SU-DHL-6 (cell line): ENCODE measurements around the gene STAT5A.
A peak's percentile ranks its signal among the peaks of the same experiment; 100 is the strongest.

Experiments used
- H2AFZ ChIP-seq: fragments of 200-600 bp; sonication (generic); 2 replicates; pipeline ENCODE4 v1.6.1; 2014; ENCODE audit warnings: low read depth, mild to moderate bottlenecking, moderate library complexity, mixed read lengths, antibody characterized with exemption, low read length; ENCODE audit not compliant: severe bottlenecking
- H3F3A ChIP-seq: fragments of 200-600 bp; shearing (Covaris generic); 2 replicates; pipeline ENCODE4 v1.6.0; 2016; ENCODE audit warnings: antibody characterized with exemption, mild to moderate bottlenecking; ENCODE audit not compliant: insufficient read depth
- H3K27ac ChIP-seq: fragments of 200-600 bp; sonication (generic); 2 replicates; pipeline ENCODE4 v1.5.1; 2016; ENCODE audit warnings: low read depth, mild to moderate bottlenecking, low read length, moderate library complexity, mixed read lengths
- H3K27me3 ChIP-seq: fragments of 200-600 bp; sonication (generic), shearing (Covaris generic); 2 replicates; pipeline ENCODE4 v1.6.0; 2014; ENCODE audit warnings: mild to moderate bottlenecking, low read length
- H3K36me3 ChIP-seq: fragments of 200-600 bp; sonication (generic); 2 replicates; pipeline ENCODE4 v1.6.1; 2014; ENCODE audit warnings: mild to moderate bottlenecking, low read length, mixed read lengths
- H3K4me2 ChIP-seq: fragments of 300-600, 200-600 bp; shearing (Covaris generic), sonication (generic); 2 replicates; pipeline ENCODE4 v1.6.0; 2014; ENCODE audit warnings: low read length, low read depth, mild to moderate bottlenecking; ENCODE audit not compliant: poor library complexity, severe bottlenecking
- H3K4me3 ChIP-seq: fragments of 200-600 bp; sonication (generic); 2 replicates; pipeline ENCODE4 v1.5.1; 2014; ENCODE audit warnings: antibody characterized with exemption, low read length, mild to moderate bottlenecking, mixed read lengths; ENCODE audit not compliant: insufficient read depth, poor library complexity, severe bottlenecking
- H3K79me2 ChIP-seq: fragments of 200-600 bp; sonication (generic); 2 replicates; pipeline ENCODE4 v1.6.1; 2014; ENCODE audit warnings: mild to moderate bottlenecking, low read length, moderate library complexity; ENCODE audit not compliant: insufficient read depth
- H3K9ac ChIP-seq: fragments of 200-600 bp; sonication (generic); 2 replicates; pipeline ENCODE4 v1.7.0; 2014; ENCODE audit warnings: mild to moderate bottlenecking, low read length
- H3K9me2 ChIP-seq: fragments of 200-600 bp; sonication (generic); replicated peaks from 2 replicates; pipeline ENCODE4 v1.6.1; 2014; ENCODE audit warnings: low read length; ENCODE audit not compliant: insufficient read depth
- H3K9me3 ChIP-seq: fragments of 200-600 bp; sonication (generic); 2 replicates; pipeline ENCODE4 v1.6.1; 2014; ENCODE audit warnings: low read length, mixed read lengths; ENCODE audit not compliant: insufficient read depth
- H4K20me1 ChIP-seq: fragments of 200-600 bp; sonication (generic); 2 replicates; pipeline ENCODE4 v1.6.1; 2014; ENCODE audit warnings: low read depth, mild to moderate bottlenecking, antibody characterized with exemption, low read length, moderate library complexity, mixed read lengths
- CTCF ChIP-seq: fragments of 200-600 bp; sonication (generic); IDR thresholded peaks from one replicate; pipeline ENCODE4 v1.5.1; 2017; ENCODE audit warnings: antibody characterized with exemption, mild to moderate bottlenecking, low read length, moderate library complexity; ENCODE audit not compliant: insufficient read depth, poor library complexity, severe bottlenecking
- EZH2phosphoT487 ChIP-seq: fragments of 200-600 bp; sonication (generic), shearing (Covaris generic); conservative IDR thresholded peaks from 2 replicates; pipeline ENCODE4 v1.6.1; 2018; ENCODE audit warnings: mild to moderate bottlenecking, antibody characterized with exemption, low read length, moderate library complexity, mixed read lengths

Gene STAT5A

GRCh38 chr17:42286411-42287221 lies 1.7 kb upstream of the STAT5A start:
- Histone ChIP-seq H3K79me2 (no peaks in the 10 kb centered on the region), H3K27ac (no peak overlapping the region), H4K20me1 (no peaks in the 10 kb centered on the region), H3K9ac (no peak overlapping the region), H3K27me3 (no peaks in the 10 kb centered on the region), H3K4me3 (no peak overlapping the region), H3K4me2 (no peak overlapping the region), H3K9me3 (no peaks in the 10 kb centered on the region), H3F3A (no peaks in the 10 kb centered on the region), H3K9me2 (no peaks in the 10 kb centered on the region), H2AFZ (no peak overlapping the region), H3K36me3 (no peaks in the 10 kb centered on the region)
- TF ChIP-seq EZH2phosphoT487 (no peak), CTCF (no peak)

DNA sequence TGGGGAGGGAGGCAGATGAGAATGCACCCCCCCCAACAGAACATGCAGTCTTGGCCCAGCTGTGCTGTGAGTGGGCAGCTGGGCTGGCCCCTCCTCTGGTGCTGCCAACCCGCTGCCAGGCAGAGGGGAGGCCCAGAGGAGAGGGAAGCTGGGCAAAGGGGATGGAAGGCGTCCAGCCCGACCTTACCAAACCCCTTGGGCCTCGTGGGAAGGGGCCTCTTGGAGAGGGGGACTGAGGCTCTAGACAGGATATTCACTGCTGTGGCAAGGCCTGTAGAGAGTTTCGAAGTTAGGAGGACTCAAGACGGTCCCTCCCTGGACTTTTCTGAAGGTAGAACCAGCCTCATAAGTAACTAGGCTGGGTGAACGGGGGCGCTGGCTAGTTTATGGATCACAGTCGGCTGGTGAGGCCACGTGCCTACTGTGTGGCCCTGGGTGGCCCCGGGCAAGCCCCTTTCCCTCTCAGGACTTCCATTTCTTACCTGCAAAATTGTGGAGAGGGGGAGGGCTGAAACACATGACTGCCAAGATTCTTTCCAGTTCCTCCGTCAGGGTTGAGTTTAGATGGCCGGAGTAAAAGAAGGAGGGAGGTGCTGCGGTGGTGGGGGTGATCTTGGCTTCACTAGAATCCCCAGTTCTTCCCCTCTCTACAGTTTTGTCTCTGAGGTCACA lies 857 bp upstream of the STAT5A start:
- H3K4me2 ChIP-seq, result no peak overlapping the region
- no peaks in the 10 kb centered on the region for H3K79me2 ChIP-seq
- H2AFZ ChIP-seq, result no peak overlapping the region
- no peaks in the 10 kb centered on the region for H3K9me3 ChIP-seq
- no peaks in the 10 kb centered on the region for H3K36me3 ChIP-seq
- no peaks in the 10 kb centered on the region for H3F3A ChIP-seq
- no peak overlapping the region for H3K27ac ChIP-seq
- H3K4me3 ChIP-seq, result no peak overlapping the region
- no peak for TF ChIP-seq CTCF
- TF ChIP-seq EZH2phosphoT487, result no peak
- H4K20me1 ChIP-seq, result no peaks in the 10 kb centered on the region
- no peaks in the 10 kb centered on the region for H3K9me2 ChIP-seq
- no peak overlapping the region for H3K9ac ChIP-seq
- H3K27me3 ChIP-seq, result no peaks in the 10 kb centered on the region

DNA sequence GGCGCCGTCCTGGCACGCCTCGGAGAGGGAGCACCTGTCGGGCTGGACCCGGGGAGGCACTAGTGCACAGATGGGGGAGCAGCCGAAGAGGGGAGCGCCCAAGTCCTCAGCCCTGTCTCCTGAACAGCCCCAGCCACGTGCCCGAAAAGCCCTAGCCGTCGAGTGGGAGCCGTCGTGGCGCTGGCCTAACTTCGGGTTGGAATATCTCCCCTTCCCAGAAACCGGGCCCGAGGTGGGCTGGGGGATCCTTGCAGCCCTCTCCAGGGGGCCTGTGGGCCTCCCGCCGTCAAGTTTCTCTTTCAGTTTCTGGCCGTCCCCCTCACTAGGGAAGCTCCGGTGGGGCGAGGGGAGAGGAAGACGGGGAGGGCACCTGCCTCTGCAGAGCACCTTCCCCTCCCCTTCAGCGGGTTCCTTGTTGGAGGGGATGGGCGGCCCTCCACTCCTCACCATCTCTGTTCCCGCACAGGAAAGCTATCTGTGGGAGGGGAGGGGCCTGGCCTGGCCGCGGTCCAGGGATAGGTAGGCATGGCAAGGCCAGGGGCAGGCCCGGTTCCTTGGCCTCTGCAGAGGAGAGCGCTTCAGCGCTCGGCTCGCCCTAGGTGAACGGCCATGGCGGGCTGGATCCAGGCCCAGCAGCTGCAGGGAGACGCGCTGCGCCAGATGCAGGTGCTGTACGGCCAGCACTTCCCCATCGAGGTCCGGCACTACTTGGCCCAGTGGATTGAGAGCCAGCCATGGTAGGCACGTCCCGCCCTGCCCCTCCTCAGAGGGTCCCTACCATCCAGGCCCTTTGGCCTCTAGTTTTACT lies 709 bp downstream of the STAT5A start:
- H3K4me2 ChIP-seq, result peak overlapping the region; percentile 37
- H3K9ac ChIP-seq, result no peak overlapping the region
- H3K36me3 ChIP-seq, result no peaks in the 10 kb centered on the region
- no peaks in the 10 kb centered on the region for H3K79me2 ChIP-seq
- H3K9me2 ChIP-seq, result no peaks in the 10 kb centered on the region
- no peak overlapping the region for H3K27ac ChIP-seq
- no peaks in the 10 kb centered on the region for H3F3A ChIP-seq
- no peak for TF ChIP-seq EZH2phosphoT487
- no peak for TF ChIP-seq CTCF
- no peak overlapping the region for H3K4me3 ChIP-seq
- H2AFZ ChIP-seq, result no peak overlapping the region
- H4K20me1 ChIP-seq, result no peaks in the 10 kb centered on the region
- no peaks in the 10 kb centered on the region for H3K9me3 ChIP-seq
- no peaks in the 10 kb centered on the region for H3K27me3 ChIP-seq
